HK-2 (cell line): ENCODE data around the gene MACROH2A2.
"Not testable (repeated sequence)": the region's sequence is repeated elsewhere in the genome, so short reads cannot be mapped to it uniquely, and the experiment has no call there.

Experiments
- DNase-seq: peaks from one replicate; pipeline ENCODE4 v3.0.0-alpha.2; 2018; ENCODE audit not compliant: unreplicated experiment

The MACROH2A2 gene

DNA sequence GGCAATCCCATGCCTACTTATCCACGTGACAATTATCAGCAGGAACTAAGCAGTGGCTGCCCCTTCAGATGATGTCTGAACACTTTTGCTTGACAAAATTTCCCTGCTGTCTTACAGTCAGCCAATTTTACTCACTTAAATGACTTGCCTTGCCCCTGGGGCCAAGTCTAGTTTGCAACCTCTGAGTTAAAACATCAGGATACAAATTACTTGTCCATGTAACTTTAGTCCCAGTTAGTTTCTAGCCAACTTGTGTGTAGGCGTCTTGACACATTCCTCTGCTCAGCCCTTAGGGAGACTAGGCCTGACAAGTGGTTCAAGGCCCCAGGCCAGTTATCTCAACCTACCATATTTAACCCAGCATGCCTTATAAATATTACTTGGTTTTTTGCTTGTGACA is 105.5 kb downstream of the MACROH2A2 start:
- DNase-seq: no peak

DNA sequence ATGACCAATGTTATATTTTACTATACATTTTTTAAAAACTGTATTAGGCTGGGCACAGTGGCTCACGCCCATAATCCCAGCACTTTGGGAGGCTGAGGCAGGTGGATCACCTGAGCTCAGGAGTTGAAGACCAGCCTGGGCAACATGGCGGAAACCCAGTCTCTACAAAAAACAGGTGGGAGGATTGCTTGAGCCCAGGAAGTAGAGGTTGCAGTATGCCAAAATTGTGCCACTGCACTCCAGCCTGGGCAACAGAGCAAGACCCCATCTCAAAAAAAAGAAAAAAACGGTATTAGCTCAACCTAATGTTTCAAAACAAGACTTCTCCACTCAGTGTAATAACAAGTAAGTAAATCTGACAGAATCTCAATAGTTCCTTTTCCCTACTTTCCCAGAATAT is 106.7 kb downstream of the MACROH2A2 start:
- DNase-seq: not testable (repeated sequence)

DNA sequence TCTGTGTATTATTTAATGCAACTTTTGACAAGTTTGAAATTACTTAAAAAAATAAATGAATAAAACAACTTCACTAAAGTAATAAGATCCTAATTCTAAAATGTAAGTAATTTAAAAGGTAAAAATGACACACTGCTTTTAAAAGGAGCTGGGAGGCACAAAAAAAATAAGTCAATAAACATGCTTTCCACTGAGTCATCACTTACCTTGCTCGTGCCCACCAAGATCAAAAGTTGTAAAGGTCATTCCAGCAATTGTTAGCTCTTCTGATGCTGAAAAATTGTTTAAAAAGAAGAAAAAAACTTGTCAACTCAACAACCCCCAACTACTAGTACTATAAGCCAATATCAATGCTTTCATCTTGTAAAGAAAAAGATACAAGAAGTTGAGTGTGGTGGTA is 108.2 kb downstream of the MACROH2A2 start:
- no peak for DNase-seq
